Activated CD8-positive, alpha-beta memory T cell treated with anti-CD3 and anti-CD28 coated beads, Interleukin-2, amount 50 U/mL, for 24 hours (primary cell): ENCODE measurements around the gene ESR2.
"Not testable (repeated sequence)": the region's sequence is repeated elsewhere in the genome, so short reads cannot be mapped to it uniquely, and the experiment has no call there.

ENCODE experiments used
- DNase-seq: peaks from one replicate; pipeline ENCODE4 v3.0.0-alpha.2; 2020; ENCODE audit errors: extremely low read depth

The ESR2 gene

DNA sequence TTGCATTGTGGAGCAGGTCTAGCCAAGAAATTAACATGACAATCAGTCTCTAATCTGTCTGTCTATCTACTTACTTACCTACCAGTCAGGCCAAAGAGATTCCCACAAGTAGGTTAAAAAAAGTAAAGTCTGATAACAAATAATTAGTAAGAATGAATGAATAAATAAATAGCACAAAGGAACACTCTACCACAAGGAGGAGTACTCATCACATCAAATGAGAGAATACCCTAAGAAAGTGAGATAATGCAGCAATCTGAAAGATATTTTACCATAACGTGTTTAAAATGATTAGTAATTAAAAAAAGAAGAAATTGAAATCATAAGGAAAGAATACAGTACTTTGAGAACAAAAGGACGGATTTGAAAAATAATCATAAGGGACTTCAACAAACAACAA lies 254.1 kb downstream of the ESR2 start:
- DNase-seq, result no peak

DNA sequence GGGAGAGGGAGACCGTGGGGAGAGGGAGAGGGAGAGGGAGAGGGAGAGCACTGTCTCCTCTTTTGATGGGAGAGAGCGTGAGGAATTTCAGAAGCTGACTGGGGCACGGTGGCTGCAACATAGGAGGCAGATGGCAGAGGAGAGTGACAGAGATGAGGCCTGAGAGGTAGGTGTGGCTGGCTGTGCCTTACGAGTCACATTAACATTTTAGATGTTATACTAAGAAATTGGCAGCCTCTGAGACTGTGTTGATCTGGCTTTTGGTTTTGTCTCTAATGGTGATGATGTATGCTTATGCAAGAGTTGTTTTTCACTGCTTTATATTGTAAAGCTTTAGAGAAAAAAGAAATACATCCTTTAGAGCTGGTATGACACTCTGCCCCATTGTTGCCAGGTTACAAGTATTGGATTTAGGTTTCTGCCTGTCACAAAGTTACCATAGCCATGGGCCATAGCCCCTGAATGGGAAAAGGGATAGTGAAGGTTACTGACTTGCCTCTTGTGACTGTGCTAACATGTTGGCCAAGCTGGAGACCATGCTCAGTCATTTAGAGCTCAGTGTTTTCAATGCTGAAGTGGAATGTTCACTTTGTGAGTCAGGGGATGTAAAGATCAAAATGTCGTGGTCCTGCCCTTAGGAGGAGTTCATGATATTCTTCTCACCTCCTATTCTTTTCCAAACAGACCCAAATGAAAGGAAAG lies 255.2 kb downstream of the ESR2 start:
- DNase-seq, result no peak

DNA sequence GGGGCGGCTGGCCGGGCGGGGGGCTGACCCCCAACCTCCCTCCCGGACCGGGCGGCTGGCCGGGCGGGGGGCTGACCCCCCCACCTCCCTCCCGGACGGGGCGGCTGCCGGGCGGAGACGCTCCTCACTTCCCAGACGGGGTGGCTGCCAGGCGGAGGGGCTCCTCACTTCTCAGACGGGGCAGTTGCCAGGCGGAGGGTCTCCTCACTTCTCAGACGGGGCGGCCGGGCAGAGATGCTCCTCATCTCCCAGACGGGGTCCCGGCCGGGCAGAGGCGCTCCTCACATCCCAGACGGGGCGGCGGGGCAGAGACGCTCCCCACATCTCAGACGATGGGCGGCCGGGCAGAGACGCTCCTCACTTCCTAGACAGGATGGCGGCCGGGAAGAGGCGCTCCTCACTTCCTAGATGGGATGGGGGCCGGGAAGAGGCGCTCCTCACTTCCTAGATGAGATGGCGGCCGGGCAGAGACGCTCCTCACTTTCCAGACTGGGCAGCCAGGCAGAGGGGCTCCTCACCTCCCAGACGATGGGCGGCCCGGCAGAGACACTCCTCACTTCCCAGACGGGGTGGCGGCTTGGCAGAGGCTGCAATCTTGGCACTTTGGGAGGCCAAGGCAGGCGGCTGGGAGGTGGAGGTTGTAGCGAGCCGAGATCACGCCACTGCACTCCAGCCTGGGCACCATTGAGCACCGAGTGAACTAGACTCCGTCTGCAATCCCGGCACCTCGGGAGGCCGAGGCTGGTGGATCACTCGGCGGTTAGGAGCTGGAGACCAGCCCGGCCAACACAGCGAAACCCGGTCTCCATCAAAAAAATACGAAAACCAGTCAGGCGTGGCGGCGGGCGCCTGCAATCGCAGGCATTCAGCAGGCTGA lies 256.1 kb downstream of the ESR2 start:
- not testable (repeated sequence) for DNase-seq

DNA sequence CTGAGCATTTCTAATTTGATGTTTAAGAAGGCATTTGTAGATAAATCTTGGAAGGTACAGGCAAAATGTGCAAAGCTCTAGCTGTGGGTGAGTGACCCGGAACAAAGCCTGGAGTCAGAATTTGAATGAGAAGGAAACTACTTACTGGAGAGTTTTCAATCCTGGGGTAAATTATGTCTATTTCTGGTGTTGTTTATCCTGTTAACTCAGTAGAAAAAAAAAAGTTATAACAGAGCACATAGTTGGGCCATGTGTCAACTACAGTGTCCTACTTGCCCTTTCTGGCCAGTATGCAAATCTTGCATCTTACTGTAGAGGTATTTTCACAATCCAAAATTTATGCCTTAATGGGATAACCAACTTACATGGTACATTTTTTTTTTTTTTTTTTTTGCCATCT lies 259.0 kb downstream of the ESR2 start:
- DNase-seq, result no peak
